HG03442 (cell line): ENCODE results near the gene MS4A5.
A peak's percentile ranks its signal among the peaks of the same experiment; 100 is the strongest.

ENCODE experiments used
- ATAC-seq: cut with Tn5 transposase; IDR thresholded peaks from one replicate; pipeline ENCODE4 v1.9.1; 2021; ENCODE audit warnings: mild to moderate bottlenecking, moderate library complexity; ENCODE audit not compliant: unreplicated experiment

The MS4A5 gene

GRCh38 chr11:60477035-60477445, 47.7 kb downstream of the MS4A5 start:
- no peak for ATAC-seq

GRCh38 chr11:60482361-60482760, 53.0 kb downstream of the MS4A5 start:
- no peak for ATAC-seq

DNA sequence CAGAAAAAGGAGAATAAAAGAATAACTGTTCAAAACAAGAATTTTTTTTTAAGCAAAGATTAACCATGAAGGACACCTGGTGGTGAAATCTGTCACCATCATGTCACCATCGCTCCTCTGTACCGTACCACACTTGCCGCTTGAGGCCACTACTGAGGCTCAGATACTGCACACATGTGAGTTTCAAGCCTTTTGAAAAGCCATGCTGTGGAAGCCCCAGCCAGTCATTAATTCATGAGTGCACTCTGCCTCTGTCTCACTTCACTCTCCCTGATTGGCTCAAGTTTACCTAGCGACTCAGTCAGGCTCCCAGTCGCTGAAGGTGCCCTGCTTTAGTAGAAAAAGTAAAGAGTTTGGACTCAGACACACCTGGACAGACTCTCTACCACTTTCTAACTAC, 56.6 kb downstream of the MS4A5 start:
- peak; percentile 95 for ATAC-seq

GRCh38 chr11:60492488-60493009, 63.2 kb downstream of the MS4A5 start, which contains the start of gene MS4A12:
Gene MS4A12 (plus strand): TSS chr11:60492778. CDS start chr11:60497319, 4,541 bp downstream.
- no peak for ATAC-seq

DNA sequence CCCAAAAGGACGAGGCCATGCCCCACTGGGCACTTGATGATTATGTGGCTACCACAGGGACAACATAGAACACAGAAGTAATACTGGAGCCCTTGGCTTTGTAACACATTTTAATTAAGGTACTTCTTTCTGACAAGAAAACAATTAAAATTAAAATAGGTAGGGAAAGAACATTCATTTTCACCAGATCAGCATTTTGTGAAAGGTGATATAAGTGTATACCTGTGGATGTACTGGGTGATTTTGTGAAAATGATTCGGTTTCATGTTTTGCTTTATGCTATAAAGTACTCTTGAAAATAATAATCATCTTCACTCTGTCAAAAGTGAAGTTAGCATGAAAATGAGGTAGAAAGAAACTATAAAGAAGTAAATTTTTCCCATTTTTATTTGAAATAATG, 64.1 kb downstream of the MS4A5 start:
- ATAC-seq = no peak
